AG20443 (cell line): Measurements from ENCODE around the gene IST1.
"Not testable (repeated sequence)": the region's sequence is repeated elsewhere in the genome, so short reads cannot be mapped to it uniquely, and the experiment has no call there.

ENCODE experiments used
- DNase-seq: peaks from one replicate; pipeline ENCODE4 v3.0.0; 2012; ENCODE audit warnings: low spot score, mixed read lengths

Gene IST1

GRCh38 chr16:71882505-71883167 is 12.7 kb upstream of the IST1 start:
- DNase-seq: peak; percentile 77

GRCh38 chr16:71883168-71883848 is 12.0 kb upstream of the IST1 start:
- no peak for DNase-seq

- peak; percentile 93 for DNase-seq
Observed at GRCh38 chr16:71883849-71884638, 11.3 kb upstream of the IST1 start, which contains the start of gene ZNF821. Gene ZNF821 (minus strand): TSS chr16:71884182. CDS start chr16:71879946, 4,236 bp downstream.

- no peak for DNase-seq
Observed at GRCh38 chr16:71885261-71885650, 10.1 kb upstream of the IST1 start.

GRCh38 chr16:71889147-71889546 is 6.2 kb upstream of the IST1 start:
- DNase-seq: no peak

- DNase-seq: no peak
Observed at GRCh38 chr16:71893888-71894228, 1.5 kb upstream of the IST1 start.

GRCh38 chr16:71894229-71894920 is 956 bp upstream of the IST1 start:
- peak; percentile 32 for DNase-seq

GRCh38 chr16:71895679-71896365 is 491 bp downstream of the IST1 start:
- peak; percentile 48 for DNase-seq

- no peak for DNase-seq
Observed at GRCh38 chr16:71896764-71897368, 1.5 kb downstream of the IST1 start.

- DNase-seq: no peak
Observed at GRCh38 chr16:71899171-71899570, 3.8 kb downstream of the IST1 start.

- no peak for DNase-seq
Observed at GRCh38 chr16:71902656-71903365, 7.5 kb downstream of the IST1 start.

- no peak for DNase-seq
Observed at GRCh38 chr16:71903608-71904007, 8.3 kb downstream of the IST1 start.

- no peak for DNase-seq
Observed at GRCh38 chr16:71904239-71904638, 8.9 kb downstream of the IST1 start.

- not testable (repeated sequence) for DNase-seq
Observed at GRCh38 chr16:71905765-71906164, 10.4 kb downstream of the IST1 start.

GRCh38 chr16:71911121-71911520 is 15.8 kb downstream of the IST1 start:
- no peak for DNase-seq

- DNase-seq: no peak
Observed at GRCh38 chr16:71912534-71913275, 17.4 kb downstream of the IST1 start.

- no peak for DNase-seq
Observed at GRCh38 chr16:71914802-71915201, 19.5 kb downstream of the IST1 start.

- DNase-seq: no peak
Observed at GRCh38 chr16:71915350-71915749, 20.0 kb downstream of the IST1 start.

GRCh38 chr16:71916397-71916920 is 21.1 kb downstream of the IST1 start:
- DNase-seq: no peak

- peak; percentile 17 for DNase-seq
Observed at GRCh38 chr16:71917900-71918299, 22.6 kb downstream of the IST1 start.
